Ascending aorta (tissue), 2 donors: ENCODE data around the gene TMEM176B. TPM values are rescaled to one million over a fixed set of nuclear protein-coding genes. Genes with fewer than 3 reads are reported as not detected.

Experiments used
- DNase-seq, 2 donors: peaks; one replicate each; pipeline ENCODE4 v3.0.0-alpha.2; 2019; ENCODE audit warnings: low spot score in 2 of 2
- H3K27ac ChIP-seq, 2 donors: fragments of 200-600 bp; sonication (generic); one replicate each; pipeline ENCODE4 v1.5.1; 2016 to 2017; ENCODE audit warnings: mild to moderate bottlenecking in 1 of 2
- H3K27me3 ChIP-seq: fragments of 200-600 bp; sonication (generic); one replicate; pipeline ENCODE4 v1.5.1; 2017
- H3K36me3 ChIP-seq, 2 donors: fragments of 200-600 bp; sonication (generic); one replicate each; pipeline ENCODE4 v1.5.1; 2016
- H3K4me1 ChIP-seq, 2 donors: fragments of 200-600 bp; sonication (generic); one replicate each; pipeline ENCODE4 v1.5.1; 2016 to 2017; ENCODE audit warnings: mild to moderate bottlenecking in 1 of 2
- H3K4me3 ChIP-seq, 2 donors: fragments of 200-600 bp; sonication (generic); one replicate each; pipeline ENCODE4 v1.5.1; 2016 to 2017; ENCODE audit warnings: mild to moderate bottlenecking in 1 of 2
- H3K9me3 ChIP-seq, 2 donors: fragments of 200-600 bp; sonication (generic); one replicate each; pipeline ENCODE4 v1.5.1; 2016
- CTCF ChIP-seq, 3 experiments: fragments of 200-600 bp in 2 of 3; fragments of 450-650 bp in 1 of 3; sonication (generic) in 2 of 3; IDR thresholded peaks; one replicate each; pipeline ENCODE4 v1.5.1; 2016 to 2019; ENCODE audit warnings: antibody characterized with exemption in 3 of 3, mild to moderate bottlenecking in 1 of 3, moderate library complexity in 1 of 3
- intact Hi-C: fragments of 100-400 bp; cut with DNase I; formaldehyde crosslinking; loops from one replicate; pipeline ENCODE4 v1.15.1; 2023
- total RNA-seq: library from RNA; depleted of rRNA; stranded (reverse); fragments of >200 nt; gene quantifications from one replicate; pipeline ENCODE4 v1.1.0, GENCODE V29; 2016

TMEM176B gene
- total RNA-seq, 1 donor from 2014 or later: 42.5 TPM

GRCh38 chr7:150744041-150744656 lies 56.0 kb downstream of the TMEM176B start:
- H3K27me3 ChIP-seq: no peaks in the 10 kb centered on the region
- no peak overlapping the region for H3K27ac ChIP-seq
- no peaks in the 10 kb centered on the region for H3K36me3 ChIP-seq
- H3K4me1 ChIP-seq: no peaks in the 10 kb centered on the region
- DNase-seq: no peak
- H3K4me3 ChIP-seq: no peak overlapping the region
- no peak for TF ChIP-seq CTCF (IDR thresholded peaks at IDR 0.05)
- H3K9me3 ChIP-seq: no peaks in the 10 kb centered on the region
- intact Hi-C loops: no loop called here

GRCh38 chr7:150742286-150742968 lies 57.7 kb downstream of the TMEM176B start:
- no peak for TF ChIP-seq CTCF (IDR thresholded peaks at IDR 0.05)
- DNase-seq: no peak
- Histone ChIP-seq H3K4me3 (no peak overlapping the region), H3K27me3 (no peaks in the 10 kb centered on the region), H3K4me1 (no peaks in the 10 kb centered on the region), H3K27ac (no peak overlapping the region), H3K9me3 (no peaks in the 10 kb centered on the region), H3K36me3 (no peaks in the 10 kb centered on the region)
- intact Hi-C loops: no loop called here

Other genes with a start within 250 kb of the TMEM176B start
- gene GIMAP4, start 233.0 kb downstream of the TMEM176B start, total RNA-seq: 29.5 TPM
- 37.6 TPM for gene GIMAP6, start 168.0 kb downstream of the TMEM176B start, total RNA-seq
- 12.3 TPM for gene GIMAP2, start 114.7 kb downstream of the TMEM176B start, total RNA-seq
- 21.2 TPM for gene GIMAP1, start 83.8 kb downstream of the TMEM176B start, total RNA-seq
- gene GIMAP5, start 62.9 kb downstream of the TMEM176B start, total RNA-seq: 89.3 TPM
- gene TMEM176A, start 405 bp upstream of the TMEM176B start, total RNA-seq: 31.5 TPM
- 0.75 TPM for gene AOC1, start 52.2 kb upstream of the TMEM176B start, total RNA-seq
- gene KCNH2, start 178.0 kb upstream of the TMEM176B start, total RNA-seq: not detected
- gene NOS3, start 190.7 kb upstream of the TMEM176B start, total RNA-seq: 185 TPM
- gene ATG9B, start 224.1 kb upstream of the TMEM176B start, total RNA-seq: not detected
- gene ABCB8, start 228.1 kb upstream of the TMEM176B start, total RNA-seq: 50.8 TPM
- not detected for gene ASIC3, start 248.2 kb upstream of the TMEM176B start, total RNA-seq